ENCODE data around the gene RBBP8NL.

- TF ChIP-seq, protein P1, sequence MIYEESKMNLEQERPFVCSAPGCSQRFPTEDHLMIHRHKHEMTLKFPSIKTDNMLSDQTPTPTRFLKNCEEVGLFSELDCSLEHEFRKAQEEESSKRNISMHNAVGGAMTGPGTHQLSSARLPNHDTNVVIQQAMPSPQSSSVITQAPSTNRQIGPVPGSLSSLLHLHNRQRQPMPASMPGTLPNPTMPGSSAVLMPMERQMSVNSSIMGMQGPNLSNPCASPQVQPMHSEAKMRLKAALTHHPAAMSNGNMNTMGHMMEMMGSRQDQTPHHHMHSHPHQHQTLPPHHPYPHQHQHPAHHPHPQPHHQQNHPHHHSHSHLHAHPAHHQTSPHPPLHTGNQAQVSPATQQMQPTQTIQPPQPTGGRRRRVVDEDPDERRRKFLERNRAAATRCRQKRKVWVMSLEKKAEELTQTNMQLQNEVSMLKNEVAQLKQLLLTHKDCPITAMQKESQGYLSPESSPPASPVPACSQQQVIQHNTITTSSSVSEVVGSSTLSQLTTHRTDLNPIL (CRISPR knock-in tag; IDR thresholded peaks at IDR 0.05; ENCODE audit: low read depth), result no peak
- no peak for TF ChIP-seq ARNTL (CRISPR knock-in tag; IDR thresholded peaks at IDR 0.05; ENCODE audit: borderline replicate concordance, low read depth)
- no peak for TF ChIP-seq RARB (CRISPR knock-in tag; IDR thresholded peaks at IDR 0.05)
- TF ChIP-seq, protein P2, sequence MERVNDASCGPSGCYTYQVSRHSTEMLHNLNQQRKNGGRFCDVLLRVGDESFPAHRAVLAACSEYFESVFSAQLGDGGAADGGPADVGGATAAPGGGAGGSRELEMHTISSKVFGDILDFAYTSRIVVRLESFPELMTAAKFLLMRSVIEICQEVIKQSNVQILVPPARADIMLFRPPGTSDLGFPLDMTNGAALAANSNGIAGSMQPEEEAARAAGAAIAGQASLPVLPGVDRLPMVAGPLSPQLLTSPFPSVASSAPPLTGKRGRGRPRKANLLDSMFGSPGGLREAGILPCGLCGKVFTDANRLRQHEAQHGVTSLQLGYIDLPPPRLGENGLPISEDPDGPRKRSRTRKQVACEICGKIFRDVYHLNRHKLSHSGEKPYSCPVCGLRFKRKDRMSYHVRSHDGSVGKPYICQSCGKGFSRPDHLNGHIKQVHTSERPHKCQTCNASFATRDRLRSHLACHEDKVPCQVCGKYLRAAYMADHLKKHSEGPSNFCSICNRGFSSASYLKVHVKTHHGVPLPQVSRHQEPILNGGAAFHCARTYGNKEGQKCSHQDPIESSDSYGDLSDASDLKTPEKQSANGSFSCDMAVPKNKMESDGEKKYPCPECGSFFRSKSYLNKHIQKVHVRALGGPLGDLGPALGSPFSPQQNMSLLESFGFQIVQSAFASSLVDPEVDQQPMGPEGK (CRISPR knock-in tag; IDR thresholded peaks at IDR 0.05; ENCODE audit: borderline replicate concordance), result no peak
- no peak for TF ChIP-seq PPARA (CRISPR knock-in tag; IDR thresholded peaks at IDR 0.05; ENCODE audit: borderline replicate concordance)
- TF ChIP-seq OSR1 (CRISPR knock-in tag; IDR thresholded peaks at IDR 0.05), result no peak
- TF ChIP-seq, protein P3, sequence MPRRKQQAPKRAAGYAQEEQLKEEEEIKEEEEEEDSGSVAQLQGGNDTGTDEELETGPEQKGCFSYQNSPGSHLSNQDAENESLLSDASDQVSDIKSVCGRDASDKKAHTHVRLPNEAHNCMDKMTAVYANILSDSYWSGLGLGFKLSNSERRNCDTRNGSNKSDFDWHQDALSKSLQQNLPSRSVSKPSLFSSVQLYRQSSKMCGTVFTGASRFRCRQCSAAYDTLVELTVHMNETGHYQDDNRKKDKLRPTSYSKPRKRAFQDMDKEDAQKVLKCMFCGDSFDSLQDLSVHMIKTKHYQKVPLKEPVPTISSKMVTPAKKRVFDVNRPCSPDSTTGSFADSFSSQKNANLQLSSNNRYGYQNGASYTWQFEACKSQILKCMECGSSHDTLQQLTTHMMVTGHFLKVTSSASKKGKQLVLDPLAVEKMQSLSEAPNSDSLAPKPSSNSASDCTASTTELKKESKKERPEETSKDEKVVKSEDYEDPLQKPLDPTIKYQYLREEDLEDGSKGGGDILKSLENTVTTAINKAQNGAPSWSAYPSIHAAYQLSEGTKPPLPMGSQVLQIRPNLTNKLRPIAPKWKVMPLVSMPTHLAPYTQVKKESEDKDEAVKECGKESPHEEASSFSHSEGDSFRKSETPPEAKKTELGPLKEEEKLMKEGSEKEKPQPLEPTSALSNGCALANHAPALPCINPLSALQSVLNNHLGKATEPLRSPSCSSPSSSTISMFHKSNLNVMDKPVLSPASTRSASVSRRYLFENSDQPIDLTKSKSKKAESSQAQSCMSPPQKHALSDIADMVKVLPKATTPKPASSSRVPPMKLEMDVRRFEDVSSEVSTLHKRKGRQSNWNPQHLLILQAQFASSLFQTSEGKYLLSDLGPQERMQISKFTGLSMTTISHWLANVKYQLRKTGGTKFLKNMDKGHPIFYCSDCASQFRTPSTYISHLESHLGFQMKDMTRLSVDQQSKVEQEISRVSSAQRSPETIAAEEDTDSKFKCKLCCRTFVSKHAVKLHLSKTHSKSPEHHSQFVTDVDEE (CRISPR knock-in tag; IDR thresholded peaks at IDR 0.05), result no peak
- no peak for TF ChIP-seq BACH2 (CRISPR knock-in tag; IDR thresholded peaks at IDR 0.05; ENCODE audit: borderline replicate concordance)
- no peak for TF ChIP-seq SNAI2 (CRISPR knock-in tag; IDR thresholded peaks at IDR 0.05)
- no peak for TF ChIP-seq ZNF70 (CRISPR knock-in tag; IDR thresholded peaks at IDR 0.05)
- TF ChIP-seq, protein P4, sequence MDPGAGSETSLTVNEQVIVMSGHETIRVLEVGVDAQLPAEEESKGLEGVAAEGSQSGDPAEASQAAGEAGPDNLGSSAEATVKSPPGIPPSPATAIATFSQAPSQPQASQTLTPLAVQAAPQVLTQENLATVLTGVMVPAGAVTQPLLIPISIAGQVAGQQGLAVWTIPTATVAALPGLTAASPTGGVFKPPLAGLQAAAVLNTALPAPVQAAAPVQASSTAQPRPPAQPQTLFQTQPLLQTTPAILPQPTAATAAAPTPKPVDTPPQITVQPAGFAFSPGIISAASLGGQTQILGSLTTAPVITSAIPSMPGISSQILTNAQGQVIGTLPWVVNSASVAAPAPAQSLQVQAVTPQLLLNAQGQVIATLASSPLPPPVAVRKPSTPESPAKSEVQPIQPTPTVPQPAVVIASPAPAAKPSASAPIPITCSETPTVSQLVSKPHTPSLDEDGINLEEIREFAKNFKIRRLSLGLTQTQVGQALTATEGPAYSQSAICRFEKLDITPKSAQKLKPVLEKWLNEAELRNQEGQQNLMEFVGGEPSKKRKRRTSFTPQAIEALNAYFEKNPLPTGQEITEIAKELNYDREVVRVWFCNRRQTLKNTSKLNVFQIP (CRISPR knock-in tag; IDR thresholded peaks at IDR 0.05; ENCODE audit: borderline replicate concordance, low read depth), result no peak
Observed at GRCh38 chr20:62427172-62428001, at the start of gene RBBP8NL.

Measured in SK-N-SH treated with all-trans-retinoic acid at 6 μM for 48 hours (cell line).